GM12873 (cell line): ENCODE measurements around the gene UBASH3B.

ENCODE experiments used
- TF ChIP-seq, protein P1 (sequence below): IDR thresholded peaks from 2 replicates; pipeline ENCODE4 v1.5.1; 2012; ENCODE audit warnings: low read depth, mild to moderate bottlenecking, moderate library complexity, low read length, control low read depth; ENCODE audit not compliant: insufficient read depth; ENCODE audit errors: missing control alignments

UBASH3B gene

DNA sequence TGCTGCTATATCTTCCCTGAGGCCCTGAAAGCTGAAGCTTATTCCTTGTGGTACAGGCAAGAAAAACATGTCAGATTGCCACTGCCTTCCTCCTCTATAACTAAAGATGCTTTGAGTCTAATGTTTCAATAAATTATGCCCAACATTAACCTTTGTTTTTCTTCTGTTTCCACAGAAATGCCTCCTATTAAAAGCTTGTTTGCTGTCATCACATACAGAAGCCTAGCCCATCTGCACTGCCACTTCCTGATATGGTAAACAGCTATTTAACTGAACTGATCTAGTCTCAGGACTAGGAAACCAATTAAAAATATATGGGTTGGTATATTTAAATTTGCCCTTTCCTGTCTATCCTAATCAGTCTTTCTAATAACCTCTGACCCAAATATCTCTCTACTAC lies 165.6 kb downstream of the UBASH3B start:
- TF ChIP-seq, protein P1, sequence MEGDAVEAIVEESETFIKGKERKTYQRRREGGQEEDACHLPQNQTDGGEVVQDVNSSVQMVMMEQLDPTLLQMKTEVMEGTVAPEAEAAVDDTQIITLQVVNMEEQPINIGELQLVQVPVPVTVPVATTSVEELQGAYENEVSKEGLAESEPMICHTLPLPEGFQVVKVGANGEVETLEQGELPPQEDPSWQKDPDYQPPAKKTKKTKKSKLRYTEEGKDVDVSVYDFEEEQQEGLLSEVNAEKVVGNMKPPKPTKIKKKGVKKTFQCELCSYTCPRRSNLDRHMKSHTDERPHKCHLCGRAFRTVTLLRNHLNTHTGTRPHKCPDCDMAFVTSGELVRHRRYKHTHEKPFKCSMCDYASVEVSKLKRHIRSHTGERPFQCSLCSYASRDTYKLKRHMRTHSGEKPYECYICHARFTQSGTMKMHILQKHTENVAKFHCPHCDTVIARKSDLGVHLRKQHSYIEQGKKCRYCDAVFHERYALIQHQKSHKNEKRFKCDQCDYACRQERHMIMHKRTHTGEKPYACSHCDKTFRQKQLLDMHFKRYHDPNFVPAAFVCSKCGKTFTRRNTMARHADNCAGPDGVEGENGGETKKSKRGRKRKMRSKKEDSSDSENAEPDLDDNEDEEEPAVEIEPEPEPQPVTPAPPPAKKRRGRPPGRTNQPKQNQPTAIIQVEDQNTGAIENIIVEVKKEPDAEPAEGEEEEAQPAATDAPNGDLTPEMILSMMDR = no peak

DNA sequence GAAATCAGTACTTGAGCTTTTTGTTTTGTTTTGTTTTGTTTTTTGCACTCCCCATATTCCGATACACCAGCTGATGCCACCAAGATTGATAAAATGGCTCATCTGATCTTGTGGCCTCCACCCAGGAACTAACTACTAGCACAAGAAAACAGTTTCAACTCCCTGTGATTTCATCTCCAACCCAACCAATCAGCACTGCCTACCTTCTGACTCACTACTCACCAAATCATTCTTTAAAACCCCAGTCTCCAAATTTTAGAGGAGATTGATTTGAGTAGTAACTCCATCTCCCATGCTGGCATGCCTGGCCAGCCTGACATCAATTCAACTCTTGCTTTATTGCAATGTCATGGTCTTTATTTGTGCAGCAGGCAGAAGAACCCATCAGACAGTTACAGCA lies 166.7 kb downstream of the UBASH3B start:
- TF ChIP-seq, protein P1 = no peak

GRCh38 chr11:122823564-122823963 lies 168.0 kb downstream of the UBASH3B start:
- TF ChIP-seq, protein P1 = no peak

- TF ChIP-seq, protein P1 = no peak
Observed at GRCh38 chr11:122832721-122833470, 177.4 kb downstream of the UBASH3B start.

DNA sequence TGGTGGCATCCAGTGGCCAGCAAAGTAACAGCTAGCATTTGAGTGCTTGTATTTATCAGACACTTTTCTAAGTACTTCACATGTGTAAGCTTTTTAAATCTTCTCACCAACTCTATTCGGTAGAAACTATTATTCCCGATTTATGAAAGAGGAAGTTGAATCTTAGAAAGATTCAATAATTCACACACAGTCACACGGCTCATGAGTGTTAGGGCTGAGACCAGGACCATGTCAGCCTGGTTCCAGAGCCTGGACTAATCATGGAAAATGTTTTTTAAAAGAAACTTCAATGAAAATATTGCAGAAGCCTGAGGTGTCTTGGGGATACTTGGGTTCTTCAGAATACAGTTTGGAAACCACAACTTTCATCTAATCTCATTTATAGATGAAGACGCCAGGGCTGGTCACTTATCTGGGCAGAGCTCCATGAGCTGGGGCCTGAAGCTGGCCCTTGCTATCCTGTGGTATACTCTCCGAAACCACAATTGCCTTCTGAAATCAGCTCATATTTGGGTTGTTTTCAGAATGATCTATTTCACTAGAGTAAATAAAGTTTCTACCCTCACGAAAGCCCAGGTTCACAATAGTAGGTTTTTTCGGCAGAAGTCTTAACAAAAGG lies 178.4 kb downstream of the UBASH3B start:
- TF ChIP-seq, protein P1 = no peak

DNA sequence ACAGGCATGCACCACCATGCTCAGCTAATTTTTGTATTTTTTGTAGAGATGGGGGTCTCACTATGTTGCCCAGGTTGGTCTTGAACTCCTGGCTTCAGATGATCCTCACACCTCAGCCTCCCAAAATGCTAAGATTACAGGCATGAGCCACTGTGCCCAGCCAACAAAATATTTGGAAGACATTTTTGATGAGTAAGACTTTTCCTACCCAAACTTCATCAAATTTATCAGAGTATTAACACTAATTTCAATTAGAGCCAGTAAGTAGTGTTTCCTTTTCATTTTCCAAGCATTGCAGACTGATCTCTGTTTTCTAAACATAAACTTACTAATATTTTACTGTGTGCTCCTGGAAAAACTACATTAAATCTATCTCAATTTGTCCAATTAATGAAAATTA lies 181.4 kb downstream of the UBASH3B start:
- TF ChIP-seq, protein P1 = no peak

- TF ChIP-seq, protein P1 = no peak
Observed at GRCh38 chr11:122837528-122838346, 182.2 kb downstream of the UBASH3B start.
